Fibroblast of skin of abdomen (primary cell): ENCODE data around the gene GLRA3.
"Not testable (repeated sequence)": the region's sequence is repeated elsewhere in the genome, so short reads cannot be mapped to it uniquely, and the experiment has no call there.

Experiments used
- DNase-seq: peaks from one replicate; pipeline ENCODE4 v3.0.0-alpha.2; 2013

The GLRA3 gene

DNA sequence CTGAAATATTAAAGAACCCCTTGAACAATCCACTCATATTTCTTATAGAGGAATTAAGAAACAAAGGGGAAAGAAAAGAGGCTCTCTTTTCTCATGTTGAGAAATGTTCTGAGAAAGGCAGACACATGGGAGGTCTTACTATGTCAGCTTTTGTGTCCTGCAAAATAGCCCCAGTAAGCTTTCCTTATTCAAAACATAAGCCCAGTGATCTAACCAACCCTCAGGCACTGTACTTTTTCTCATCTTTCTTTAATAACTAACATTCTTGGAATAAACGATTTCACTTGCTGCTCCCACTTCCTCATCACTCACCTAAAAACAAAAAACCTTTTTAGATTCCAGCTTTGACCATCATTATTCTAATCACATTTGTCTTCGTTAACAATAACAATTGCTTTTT, 115.9 kb downstream of the GLRA3 start:
- no peak for DNase-seq

DNA sequence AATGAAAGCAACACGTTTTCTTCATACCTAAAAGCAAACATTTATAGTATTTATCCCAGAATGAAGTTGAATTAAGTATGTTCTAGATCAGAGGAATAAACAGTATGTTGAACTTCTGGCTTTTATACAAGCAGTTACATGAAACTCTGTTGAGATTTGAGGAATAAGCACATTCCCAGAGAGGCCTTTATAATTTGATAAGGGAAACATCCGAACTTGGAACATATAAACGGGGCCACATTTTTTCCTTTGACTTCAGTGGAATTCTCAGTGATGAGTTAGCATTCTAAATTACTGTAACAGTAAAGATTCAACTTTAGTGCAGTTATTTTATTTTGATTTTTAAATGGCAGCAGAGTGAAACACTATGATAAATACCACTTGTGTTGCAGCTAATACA, 119.5 kb downstream of the GLRA3 start:
- DNase-seq, result no peak

- DNase-seq, result no peak
Measured at GRCh38 chr4:174708381-174708780, 120.7 kb downstream of the GLRA3 start.

GRCh38 chr4:174707902-174708301, 121.1 kb downstream of the GLRA3 start:
- DNase-seq, result no peak

DNA sequence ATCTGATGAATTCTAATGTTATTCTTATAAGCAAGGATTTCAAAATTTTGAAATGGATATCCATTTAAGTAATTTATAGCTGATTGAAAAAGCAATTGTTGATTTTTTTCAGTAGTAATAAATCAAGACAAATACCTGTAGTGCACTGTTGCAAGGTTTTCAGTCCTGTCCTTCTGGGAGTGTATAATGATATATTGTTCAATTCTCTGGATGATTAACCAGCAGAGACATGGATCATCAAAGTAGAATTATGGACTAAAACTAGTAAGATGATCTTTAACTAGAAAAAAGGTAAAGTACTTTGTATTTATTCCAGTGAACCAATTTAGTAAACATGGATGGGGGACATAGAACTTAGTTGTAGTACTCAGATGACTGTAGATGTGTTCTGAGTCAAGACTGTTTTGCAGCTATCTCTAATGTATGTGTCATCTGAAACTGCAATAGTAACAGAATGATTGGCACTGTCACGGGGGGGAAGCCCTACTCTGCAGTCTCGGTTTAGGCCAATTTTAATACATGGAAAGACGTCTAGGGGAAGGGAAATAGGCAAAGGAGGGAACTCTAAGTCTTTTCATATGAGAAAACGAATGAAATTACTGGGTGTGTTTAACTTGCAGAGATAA, 121.9 kb downstream of the GLRA3 start:
- DNase-seq, result no peak

DNA sequence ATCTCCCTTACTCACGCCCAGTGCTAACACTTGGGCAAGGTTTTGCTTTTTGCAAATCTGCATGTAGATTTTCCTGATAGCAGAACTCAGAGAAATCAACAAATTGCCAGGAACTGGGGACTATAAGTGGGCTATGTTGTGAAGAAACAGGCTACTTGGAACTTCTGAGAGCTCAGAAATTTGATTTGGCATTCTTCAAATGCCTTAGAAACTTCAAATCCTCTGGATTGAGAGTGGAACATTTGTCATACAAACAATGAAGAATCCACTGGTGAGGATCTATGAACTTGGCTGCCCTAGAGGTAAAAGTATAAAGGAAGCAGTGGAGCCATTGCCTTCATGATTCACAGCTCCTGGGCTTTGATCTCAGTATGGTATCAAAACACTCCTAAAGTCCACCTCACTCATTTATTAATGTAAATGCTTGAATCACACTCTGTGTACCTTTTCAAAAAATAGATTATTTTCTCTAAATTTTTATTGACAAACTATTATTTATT, 126.0 kb downstream of the GLRA3 start:
- DNase-seq, result peak; percentile 43

DNA sequence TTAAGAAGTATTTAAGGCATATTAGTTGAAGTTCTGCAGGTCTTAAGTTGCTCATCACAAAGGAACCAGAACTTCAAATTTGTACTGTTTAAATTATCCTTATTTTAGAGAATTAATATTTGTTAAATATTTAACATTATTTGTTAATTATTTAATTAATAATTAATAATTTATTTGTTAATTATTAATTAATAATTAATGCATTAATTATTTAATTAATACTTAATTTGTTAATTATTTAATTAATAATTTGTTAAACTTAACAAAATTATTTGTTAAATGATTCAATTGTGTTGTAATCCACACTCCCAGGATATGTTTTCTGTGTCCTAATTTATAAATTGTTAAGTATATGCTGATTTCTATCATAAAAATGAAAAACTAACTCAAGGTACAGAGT, 129.4 kb downstream of the GLRA3 start:
- DNase-seq, result no peak

DNA sequence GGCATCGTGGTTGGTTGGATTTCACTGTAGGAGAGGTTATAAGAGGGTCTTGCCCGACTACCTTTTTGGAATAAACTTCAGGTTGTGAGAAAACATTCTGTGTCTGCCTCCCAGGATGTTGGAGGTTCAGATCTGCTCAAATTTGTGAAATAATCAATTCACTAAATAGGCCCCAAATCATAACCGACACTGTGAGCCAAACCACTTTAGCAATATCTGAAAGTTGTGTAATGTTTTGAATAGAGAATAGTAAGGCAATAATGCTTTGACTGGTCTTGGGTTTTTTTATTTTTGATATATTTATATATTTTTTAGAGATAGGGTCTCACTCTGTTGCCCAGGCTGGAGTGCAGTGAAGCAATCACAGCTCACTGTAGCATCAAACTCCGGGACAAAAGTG, 131.2 kb downstream of the GLRA3 start:
- no peak for DNase-seq

- DNase-seq, result peak; percentile 75
Measured at GRCh38 chr4:174697202-174697601, 131.8 kb downstream of the GLRA3 start.

GRCh38 chr4:174696657-174697056, 132.4 kb downstream of the GLRA3 start:
- no peak for DNase-seq

GRCh38 chr4:174691876-174692275, 137.2 kb downstream of the GLRA3 start:
- DNase-seq, result not testable (repeated sequence)

GRCh38 chr4:174690665-174691064, 138.4 kb downstream of the GLRA3 start:
- no peak for DNase-seq

DNA sequence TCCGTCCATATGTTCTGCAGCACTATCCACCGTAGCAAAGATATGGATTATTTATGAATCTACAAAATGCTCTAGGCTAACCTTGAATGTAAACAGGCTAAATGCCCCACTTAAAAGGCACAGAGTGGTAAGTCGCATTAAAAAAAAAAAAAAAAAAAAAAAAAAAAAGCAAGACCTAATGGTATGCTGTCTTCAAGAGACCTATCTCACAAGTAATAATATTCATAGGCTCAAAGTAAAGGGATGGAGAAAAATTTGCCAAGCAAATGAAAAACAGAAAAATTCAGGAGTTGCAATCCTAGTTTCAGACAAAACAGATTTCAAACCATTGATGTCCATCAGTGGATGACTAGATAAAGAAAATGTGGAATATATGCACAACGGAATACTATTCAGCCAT, 139.4 kb downstream of the GLRA3 start:
- no peak for DNase-seq

DNA sequence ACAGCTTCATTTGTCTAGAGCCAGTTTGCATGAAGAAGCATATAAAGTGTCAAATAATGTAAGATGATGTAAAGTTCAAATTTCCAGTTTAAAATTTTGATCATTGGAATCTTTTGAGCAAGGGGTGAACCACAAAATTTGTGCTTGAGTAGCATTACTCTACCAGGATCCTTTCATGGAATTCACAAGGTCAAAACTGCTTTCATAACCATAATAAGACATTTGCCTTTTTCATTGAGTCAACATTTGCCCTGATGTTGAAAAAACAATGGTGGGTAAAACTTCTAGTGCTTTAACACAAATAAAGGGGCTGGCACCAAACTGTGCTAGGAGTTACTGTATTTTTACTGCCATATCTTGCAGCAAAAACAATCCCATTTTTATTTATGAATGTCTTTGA, 142.2 kb downstream of the GLRA3 start:
- DNase-seq, result no peak

- peak; percentile 70 for DNase-seq
Measured at GRCh38 chr4:174681723-174682300, 147.2 kb downstream of the GLRA3 start.

DNA sequence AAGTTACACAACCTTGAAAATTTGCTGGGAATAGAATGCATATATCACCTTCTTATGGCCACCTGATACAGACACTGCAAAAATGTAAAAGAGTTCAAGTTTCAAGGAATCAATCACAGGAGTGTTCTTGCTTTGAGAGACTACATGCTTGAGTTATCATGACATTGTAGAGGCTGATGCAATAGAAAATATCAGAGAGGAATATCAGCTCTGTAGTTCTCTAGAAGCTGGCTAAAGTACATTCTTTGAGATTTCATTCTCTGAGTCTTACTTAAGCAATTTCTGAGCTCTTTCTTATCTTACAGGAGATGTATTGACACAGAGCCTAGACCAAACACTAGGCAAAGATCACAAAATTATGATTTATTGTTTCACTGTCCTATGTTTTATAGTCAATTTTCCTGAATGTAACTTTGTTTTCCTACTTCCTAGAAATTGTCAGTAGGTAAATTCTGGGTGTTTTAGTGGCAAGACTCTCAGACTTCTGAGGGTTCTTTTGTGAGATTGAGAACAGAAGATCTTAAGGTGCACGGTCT, 154.7 kb downstream of the GLRA3 start:
- peak; percentile 52 for DNase-seq

GRCh38 chr4:174673865-174674264, 155.2 kb downstream of the GLRA3 start:
- DNase-seq, result no peak

DNA sequence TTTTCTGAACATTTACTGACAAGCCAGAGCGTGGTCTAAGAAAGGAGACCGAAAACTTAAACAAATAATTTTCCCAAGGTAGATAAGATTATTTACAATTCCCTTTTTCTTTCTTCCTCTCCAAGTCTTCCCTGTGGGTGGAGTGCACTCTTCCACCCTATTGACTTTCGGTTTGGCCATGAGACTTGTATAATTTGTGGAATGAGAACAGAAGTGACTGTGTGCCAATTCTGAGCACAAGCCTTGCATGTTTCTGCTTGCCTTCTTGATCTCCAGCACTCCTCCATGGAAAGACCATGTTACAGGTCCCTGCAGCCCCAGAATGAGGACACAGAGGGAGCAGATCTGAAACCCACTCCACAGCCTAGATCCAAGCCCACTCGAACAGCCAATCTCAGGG, 156.8 kb downstream of the GLRA3 start:
- DNase-seq, result no peak

DNA sequence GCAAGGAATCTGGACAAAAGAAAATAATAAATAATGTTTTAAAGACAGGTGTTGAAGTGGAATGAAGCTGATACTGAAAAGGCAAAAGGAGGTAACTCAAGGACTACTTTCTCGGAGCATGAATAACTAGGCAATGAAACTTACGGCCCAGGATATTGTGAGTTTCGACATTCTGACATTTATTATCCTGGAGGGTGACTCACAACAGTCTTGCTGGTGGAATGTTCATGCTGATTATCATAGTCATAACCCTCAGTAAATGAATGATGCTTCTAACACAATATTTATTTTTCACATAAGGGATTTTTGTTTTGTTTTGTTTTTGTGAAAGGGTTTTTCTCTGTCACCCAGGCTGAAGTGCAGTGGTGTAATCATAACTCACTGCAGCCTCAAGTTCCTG, 159.8 kb downstream of the GLRA3 start:
- DNase-seq, result peak; percentile 88

DNA sequence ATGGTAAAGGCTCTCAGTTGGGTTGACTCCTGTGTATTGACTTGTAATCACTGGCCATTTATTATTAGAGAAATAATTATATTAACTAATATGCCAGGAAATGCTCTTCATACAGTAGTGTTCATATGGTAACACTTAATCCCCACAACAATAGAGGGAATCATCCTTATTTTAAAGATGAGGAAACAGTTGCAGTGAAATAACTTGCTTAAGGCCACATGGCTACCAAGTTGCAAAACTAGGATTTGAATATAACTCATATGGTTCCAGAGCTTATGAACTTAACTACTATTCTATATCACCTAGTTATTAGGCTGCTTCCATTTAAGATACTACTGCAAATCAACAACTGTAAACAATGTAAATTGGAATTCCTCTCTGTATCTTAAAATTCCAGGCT, 163.2 kb downstream of the GLRA3 start:
- no peak for DNase-seq

GRCh38 chr4:174663216-174663615, 165.8 kb downstream of the GLRA3 start:
- DNase-seq, result peak; percentile 89

GRCh38 chr4:174658246-174658645, 170.8 kb downstream of the GLRA3 start:
- DNase-seq, result no peak

DNA sequence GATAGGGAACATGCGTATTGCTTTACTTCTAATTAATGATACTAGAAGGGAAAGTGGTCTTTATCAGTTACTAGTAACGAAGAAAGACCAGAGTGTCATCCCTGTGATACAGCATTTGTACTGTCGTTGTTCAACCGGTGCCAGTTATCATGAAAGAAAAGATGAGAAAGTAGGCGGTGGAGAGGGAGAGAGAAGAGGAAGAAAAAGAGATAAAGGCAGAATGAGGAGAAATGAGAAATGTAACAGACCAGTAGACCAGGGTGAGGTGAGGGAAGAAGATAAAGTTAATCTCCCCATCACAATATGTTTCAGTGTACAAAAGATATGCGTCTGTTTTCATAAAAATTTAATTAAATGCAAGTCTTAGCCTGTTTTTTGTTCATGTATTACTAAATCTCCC, 171.6 kb downstream of the GLRA3 start:
- no peak for DNase-seq

- no peak for DNase-seq
Measured at GRCh38 chr4:174654634-174655033, 174.4 kb downstream of the GLRA3 start.
